Skin epidermis (tissue), 12 donors: Measurements from ENCODE around the gene KRT16.

Experiments used
- H3K27ac ChIP-seq, 21 experiments: fragments of 200-600 bp; sonication (generic) in 11 of 21; one replicate each; pipeline ENCODE4 v1.5.0; 2020; ENCODE audit warnings: mild to moderate bottlenecking in 3 of 21, inconsistent platforms in 2 of 21, moderate library complexity in 2 of 21
- H3K4me3 ChIP-seq, 7 experiments: fragments of 200-600 bp; sonication (generic) in 2 of 7; one replicate each; pipeline ENCODE4 v1.5.0; 2020; ENCODE audit warnings: inconsistent platforms in 2 of 7, mild to moderate bottlenecking in 2 of 7, moderate library complexity in 1 of 7

KRT16 gene

DNA sequence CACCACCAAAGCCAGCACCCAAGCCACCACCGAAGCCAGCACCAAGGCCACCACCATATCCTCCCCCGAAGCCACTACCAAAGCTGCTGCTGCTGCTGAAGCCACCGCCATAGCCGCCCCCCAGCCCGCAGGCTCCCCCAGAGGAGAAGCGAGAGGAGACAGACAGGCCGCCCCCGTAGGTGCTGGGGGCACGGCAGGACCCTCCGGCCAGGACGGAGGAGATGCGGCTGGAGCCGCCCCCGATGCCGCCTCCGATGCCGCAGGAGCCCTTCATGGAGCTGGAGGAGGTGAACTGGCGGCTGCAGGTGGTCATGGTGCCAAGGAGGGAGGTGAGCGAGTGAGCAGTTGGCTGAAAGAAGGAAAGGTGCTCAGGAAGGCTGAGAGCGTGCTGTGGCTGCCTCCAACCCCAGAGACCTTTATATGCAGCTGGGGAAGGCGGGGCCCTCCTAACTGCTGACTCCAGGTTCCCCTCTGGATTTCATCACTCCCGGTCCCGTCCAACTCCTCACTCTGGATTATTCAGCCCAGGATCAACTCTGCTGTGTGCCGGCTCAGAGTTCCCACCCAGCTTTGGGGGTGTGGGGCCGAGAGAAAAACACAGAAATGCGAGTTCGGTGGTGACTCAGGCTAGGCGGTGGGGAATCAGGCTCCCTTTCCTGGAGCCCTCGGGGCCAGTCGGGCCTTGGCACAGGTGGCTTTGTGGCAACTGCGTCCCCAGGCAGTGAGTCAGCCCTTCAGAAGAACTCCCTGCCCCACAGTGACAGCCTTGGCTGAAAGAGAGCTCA is at the start of gene KRT16:
Gene KRT16, minus strand, starts transcription at position 392 of the 785 bp plus-strand sequence. Its CDS starts 79 bp downstream, at position 313.
- H3K27ac ChIP-seq, result peak within 1 kb of the TSS in 10 of 21 experiments; percentile 14 to 84 (median 42)
- H3K4me3 ChIP-seq, result peak within 1 kb of the TSS in 6 of 7 experiments; percentile 4 to 45 (median 24)

DNA sequence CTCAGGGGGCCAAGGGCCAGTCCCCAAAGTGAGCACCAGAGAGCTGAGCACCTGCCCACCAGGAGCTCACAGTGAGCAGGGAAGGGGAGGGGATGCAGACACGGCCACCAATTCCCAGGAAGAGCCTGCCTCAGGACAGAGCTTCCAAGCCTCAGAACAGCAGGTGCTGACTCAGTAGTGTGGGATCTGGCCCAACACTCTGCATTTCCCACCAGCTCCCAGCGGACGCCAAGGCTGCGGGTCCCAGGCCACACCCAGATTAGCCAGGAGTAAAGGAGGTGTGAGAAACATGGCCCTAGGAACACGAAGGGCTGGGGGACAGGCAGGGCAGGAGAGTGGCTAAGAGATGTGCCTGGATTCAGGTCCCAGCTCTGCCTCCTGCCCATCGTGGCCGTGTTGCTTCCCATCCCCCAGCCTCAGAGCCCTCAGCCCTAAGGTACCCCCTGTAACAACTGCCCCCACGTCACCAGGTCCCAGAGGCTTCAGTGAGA is 47.7 kb upstream of the KRT16 start:
- peak overlapping the region in 20 of 21 experiments; percentile 15 to 100 (median 94) for H3K27ac ChIP-seq
- H3K4me3 ChIP-seq, result no peak overlapping the region

DNA sequence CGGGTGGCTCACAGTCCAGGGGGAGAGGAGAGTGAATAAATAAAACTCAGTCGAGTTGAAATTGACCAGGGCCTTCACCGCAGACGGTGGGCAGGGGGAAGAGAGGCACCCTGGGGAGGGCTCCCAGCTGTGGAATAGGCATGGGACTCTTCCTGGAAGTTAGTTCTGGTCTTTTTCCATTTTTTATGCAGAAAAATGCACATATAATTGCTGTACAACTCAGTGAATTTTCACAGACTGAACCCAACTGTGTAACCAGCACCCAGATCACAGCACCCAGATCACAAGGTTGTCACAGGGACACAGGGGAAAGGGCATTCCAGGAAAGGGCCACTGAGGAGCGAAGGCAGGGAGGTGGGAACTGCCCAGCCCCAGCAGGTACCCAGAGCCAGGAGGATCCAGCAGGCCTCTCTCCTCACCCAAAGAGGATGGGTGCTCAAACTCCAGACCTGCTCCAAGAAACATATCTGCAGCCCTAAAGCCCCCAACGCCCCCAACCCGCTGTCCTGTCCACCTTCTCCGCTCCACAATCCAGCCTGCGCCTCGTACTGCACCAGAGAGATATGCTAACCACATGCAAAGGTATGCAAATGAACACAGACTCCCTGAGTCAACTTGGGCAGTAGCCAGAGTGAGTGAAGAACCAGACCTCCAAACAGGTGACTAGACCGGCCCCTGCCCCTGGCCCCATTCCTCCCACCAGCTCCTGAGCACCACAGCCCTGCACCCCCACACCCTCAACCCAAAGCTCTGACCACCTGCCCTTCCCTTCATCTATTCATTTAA is 47.1 kb upstream of the KRT16 start:
- Histone ChIP-seq H3K4me3 (no peak overlapping the region), H3K27ac (peak overlapping the region in 20 of 21 experiments; percentile 53 to 100 (median 94))

DNA sequence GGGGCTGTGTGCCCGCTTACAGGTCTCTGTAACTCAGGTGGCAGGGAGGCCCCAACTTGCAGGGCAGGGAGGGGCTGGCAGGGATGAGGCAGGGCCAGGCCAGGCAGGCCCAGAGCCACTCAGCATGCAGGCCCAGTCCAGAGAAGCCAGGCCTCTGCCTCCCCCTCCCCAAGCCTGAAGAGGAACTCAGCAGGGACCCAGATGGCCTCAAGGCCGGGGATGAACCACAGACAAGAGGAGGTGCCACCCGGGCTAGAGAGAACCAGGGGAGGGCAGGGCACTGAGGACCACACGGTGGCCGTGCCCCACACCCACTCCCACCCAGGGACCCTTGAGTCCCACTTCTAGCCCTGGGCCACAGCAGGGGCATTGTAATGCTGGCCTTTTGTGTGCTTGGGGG is 46.3 kb upstream of the KRT16 start:
- Histone ChIP-seq H3K4me3 (no peak overlapping the region), H3K27ac (peak overlapping the region in 20 of 21 experiments; percentile 75 to 100 (median 94))

DNA sequence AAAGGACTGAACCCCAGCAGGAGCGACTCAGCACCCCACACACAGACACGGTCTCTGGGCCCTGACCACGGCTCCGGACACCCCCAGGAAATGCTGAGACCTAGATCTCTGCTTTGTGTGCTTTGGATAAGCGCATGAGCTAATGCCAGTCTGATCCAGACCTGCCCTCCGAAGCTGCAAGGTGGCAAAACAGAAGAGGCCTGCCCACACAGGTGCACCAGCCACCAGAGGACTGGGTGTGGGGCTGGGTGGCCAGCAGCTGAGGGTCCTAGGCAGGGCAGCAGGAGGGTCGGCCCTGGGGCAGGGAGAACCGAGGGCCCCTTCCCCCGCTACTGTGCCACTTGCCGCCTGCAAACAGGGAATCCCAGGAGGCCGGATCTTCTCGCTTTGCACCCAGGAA is 45.4 kb upstream of the KRT16 start:
- Histone ChIP-seq H3K27ac (peak overlapping the region; percentile 19 to 100 (median 94)), H3K4me3 (no peak overlapping the region)

DNA sequence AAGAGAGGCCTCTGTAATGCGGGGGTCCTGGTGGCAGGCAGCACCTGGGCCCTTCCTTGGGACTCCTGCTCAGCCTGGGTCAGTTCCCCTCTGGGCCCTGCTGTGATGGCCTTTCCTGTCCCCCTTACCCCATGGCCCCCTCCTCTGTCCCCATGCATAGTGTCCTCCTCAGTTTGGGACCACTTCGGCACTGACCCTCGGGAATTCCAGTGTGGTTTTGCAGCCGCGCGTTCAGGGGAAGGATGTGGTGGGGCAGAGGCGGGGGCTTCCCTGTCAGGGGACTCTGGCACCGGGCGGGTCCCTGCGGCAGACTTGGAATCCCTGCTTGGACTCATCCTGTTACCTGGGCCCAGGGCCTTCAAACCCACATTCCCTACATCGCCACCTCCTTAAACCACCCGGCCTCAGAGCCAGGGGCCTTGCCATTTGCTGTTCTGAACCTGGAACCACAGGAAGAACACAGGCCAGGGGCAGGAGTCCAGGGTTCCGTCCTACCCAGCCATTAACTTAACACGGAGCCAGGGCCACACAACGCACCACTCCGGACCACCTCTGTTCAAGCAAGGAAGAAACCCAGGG is 44.7 kb upstream of the KRT16 start:
- H3K27ac ChIP-seq, result peak overlapping the region; percentile 71 to 100 (median 94)
- no peak overlapping the region for H3K4me3 ChIP-seq

DNA sequence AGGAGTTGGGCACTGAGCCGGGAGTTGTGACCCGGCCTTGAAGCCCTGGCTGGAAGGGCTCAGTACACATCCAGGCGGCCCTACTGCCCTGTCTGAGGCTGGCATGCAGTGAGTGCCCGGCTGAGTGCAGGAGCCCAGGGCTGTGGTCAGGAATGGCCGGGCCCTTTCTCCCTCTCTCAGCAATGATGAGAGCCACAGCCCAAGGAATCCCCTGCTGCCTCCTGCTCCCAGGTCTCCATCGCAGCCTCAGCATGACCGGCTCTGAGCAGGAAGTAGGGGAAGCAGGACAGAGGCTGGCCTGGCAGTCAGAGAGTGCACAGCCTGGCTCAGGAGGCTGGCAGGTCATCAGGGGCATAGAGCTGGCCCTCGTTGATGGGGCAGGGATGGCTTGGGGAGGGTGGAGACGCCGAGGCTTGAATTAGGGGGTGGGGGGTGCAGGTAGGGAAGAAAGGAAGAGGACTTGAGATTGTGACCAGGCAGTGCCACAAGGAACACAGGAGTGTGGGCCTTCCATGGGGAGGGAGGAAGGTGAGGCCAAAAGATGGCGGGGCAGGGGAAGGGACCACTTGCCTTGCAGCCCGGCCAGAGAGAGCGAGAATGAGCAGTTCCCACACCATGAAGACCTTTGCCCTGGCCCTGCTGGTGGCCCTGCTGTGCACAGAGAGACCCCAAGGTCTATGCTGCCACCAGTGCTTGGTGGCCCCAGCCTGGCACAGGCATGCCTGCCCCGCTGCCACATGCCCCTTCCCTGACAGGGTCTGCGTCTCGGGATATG is 43.9 kb upstream of the KRT16 start:
- Histone ChIP-seq H3K4me3 (no peak overlapping the region), H3K27ac (peak overlapping the region; percentile 64 to 100 (median 94))

DNA sequence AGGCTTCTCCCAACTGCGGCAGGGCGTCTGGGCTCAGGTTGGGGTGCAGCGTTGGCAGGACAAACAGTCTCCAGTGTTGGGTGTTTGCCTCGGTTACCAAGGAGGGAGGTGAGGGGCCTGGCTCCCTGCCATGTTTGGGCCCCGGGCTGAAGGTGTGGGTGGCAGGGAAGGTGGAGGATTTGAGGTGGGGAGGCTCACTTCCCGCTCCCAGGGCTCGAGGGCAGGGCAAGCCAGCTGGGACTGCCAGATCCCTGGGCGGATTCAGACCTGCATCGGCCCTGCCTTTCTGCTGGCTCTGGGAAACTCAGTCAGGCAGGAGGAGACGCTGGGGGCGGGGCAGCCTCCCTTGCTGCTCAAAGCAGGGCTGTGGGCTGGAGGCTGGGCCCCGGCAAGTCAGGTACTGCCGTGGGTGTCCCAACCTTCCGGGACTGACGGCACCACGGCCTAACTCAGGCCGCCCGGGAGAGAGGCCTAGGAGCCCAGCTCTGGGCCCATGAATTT is 43.1 kb upstream of the KRT16 start:
- H3K4me3 ChIP-seq, result no peak overlapping the region
- H3K27ac ChIP-seq, result peak overlapping the region in 20 of 21 experiments; percentile 85 to 100 (median 96)

DNA sequence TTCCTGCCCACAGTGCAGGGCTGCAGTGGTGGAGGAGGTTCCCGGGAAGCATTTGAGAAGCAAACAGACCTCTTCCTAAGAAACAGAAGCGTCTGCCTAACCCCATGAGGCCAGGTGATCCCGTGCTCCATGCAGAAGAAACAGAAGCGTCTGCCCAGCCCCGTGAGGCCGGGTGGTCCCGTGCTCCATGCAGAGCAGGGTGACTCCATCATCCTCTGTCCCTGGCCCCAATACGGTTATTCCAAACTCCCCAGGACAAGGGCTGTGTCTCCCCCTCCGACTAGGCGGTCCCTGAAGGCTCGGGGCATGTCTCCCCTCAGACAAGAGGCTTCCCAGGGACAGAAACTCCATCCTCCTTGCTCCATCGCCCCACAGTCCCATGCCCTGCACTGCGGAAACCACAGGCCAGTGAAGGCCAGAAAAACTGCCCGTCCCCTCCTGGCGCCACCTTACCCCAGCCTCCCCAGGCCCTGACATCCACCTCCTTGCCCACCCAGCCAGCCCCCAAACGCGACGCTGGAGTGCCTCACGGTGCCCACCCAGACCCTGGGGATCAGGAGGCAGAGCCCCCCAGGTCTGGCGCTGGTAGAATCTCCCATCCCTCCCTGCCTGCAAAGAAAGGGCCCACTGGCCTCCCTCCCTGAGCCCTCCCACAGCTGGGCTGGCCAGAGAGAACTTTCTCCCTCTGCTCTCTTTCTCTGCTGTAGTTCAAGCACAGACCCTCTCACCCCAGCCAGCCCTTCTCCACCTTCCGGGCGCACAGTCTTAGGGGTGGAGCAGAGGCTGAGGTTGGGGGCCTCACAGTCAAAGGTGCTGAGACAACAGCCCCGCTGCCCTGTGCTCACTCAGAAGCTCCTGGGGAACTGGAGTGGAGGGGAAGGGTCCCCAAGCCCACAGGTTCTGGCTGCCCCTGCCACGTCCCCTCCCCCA is 42.4 kb upstream of the KRT16 start:
- Histone ChIP-seq H3K4me3 (no peak overlapping the region), H3K27ac (peak overlapping the region; percentile 51 to 100 (median 96))

DNA sequence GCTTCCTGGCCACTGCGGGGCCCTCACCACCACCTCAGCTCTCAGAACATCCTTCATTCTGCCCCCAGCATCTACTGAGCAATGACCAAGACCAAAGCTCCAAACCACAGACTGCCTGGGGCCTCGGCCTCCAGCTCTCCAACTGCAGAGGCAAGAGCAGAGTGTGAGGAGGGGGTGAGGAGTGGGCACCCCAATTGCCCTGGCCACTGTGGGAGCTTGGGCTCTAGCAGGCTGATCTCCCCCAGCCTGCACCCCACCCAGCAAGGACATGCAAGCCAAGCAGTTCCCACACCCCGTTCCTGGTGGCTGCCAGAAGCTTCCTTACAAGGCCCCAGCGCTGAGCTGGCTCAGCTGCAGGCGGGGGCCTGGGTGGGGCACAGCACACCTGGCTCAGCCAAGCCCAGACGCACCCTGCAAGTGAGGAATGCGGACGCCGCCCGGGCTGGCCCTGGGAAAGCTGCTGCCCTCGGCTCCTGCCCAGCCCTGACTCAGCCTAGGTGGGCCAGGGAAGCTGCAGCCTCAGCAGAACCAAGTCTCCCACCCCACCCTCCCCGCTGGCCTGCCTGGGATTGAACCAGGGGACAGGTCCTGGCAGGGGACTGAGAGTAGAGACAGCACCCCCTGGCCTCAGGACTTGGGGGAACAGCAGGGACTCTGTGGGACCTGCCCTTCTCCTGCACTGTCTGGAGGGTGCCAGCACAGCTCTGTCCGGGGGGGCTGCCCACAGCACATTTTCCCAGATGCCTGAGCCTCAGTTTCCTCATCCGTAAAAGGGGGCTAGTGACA is 41.5 kb upstream of the KRT16 start:
- peak overlapping the region; percentile 51 to 100 (median 96) for H3K27ac ChIP-seq
- H3K4me3 ChIP-seq, result no peak overlapping the region

DNA sequence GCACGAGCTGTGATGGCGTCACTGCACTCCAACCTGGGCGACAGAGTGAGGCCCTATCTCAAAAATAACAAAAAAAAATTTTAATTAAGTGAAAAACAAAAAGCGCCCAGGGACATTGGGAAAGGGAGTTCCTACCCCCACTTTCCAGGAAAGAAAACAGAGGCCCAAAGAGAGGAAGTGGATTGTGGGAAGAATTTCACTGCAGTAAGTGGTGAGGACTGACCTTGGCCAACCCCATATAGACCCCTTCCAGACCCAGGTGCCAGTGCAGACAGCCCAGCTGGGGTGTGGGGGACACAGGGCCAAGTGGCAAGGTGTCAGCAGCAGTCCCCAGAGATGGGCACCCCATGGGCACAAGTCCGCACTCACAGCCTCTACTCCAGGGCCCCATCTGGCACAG is 40.9 kb upstream of the KRT16 start:
- Histone ChIP-seq H3K27ac (peak overlapping the region in 20 of 21 experiments; percentile 74 to 100 (median 95)), H3K4me3 (no peak overlapping the region)

DNA sequence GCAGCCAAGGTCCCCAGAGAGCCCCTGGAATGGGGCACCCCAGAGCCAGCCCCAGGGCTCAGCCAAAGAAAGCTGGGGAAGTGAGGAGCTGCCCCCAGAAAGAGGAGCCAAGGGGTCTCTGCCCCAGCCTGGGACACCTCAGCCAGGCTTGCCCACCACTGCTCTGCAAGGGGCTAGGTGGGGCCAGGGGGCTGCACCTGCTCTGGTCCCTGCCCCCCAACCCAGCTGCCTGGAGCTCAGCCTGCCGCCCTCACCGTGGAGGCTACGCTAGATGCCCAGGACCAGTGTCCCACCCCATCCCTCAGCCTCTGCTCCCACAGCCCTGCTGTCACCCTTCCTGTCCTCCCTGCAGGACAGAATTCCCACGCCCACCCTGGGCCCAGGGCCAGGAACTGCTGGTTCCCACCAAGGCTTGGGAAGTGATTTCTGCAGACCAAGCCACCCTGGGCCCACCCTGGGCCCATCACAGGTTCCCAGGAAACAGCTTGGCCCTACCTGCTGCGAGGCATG is 39.9 kb upstream of the KRT16 start:
- H3K4me3 ChIP-seq, result no peak overlapping the region
- H3K27ac ChIP-seq, result peak overlapping the region in 20 of 21 experiments; percentile 74 to 100 (median 95)

DNA sequence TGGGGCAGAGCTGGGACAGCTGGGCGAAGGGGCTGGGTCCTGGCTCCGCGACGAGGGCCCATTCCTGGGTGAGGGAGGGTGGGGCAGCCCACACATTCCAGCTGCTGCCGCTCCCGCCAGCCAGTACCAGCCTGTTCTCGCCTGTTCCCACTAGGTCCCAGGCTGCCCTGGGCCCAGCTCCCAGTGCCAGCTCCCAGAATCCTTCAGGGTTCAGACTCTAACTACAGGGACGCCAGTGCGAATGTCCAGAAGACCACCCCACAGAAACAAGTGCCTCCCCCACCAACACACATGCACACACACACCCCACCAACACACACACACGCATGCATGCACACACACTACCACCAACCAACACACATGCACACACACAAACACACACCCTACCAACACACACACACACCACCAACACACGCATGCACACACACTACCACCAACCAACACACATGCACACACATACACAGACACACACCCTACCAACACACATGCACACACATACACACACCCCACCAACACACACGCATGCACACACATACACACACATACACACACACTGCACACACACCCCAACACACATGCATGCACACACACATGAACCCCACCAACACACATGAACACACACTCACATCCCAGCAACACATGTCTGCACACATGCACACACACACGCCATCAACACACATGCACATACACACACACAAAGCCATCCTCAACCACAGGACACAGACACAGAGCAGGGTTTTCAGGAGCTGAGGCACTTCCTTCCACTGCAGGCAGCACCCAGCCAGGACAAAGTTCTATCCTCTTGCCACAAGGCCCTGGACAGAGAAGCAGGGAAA is 39.3 kb upstream of the KRT16 start:
- H3K27ac ChIP-seq, result peak overlapping the region in 20 of 21 experiments; percentile 74 to 100 (median 95)

DNA sequence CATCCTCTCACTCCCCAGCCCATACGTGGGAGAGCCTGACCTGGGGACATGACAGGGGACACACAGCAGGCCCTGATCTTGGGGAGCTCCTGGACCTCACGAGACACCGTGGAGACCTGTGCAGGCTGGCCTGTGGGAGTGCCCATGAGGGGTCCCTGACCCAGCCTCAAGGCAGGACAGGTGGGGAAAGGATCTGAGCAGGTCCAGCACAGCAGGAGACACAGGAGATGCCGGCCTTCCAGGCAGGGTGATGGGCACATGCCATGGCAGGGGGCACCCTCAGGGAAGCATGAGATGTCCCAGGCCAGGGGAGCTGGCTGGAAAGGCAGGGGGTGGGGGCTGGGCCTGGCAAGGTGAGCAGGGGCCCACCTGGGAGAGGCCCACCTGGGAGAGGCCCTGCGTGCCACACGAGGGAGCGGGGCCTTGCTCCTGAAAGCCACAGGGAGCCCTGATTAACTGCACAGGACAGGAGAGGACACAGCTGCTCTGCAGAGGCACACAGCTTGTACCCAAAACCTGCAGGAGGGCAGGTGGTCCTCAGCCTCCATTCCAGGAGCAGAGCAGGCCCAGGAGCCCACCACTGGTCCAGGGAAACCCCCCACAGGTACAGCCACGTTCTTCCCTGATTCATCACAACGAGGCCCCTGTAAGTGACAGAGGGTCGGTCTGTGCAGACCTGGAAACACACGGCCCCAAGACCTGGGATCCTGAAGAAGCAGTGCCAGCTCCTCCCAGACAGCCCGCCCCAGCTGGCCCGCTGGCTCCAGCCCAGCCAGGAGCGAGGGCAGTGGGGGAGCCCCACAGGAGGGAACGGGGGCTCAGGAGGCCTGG is 38.4 kb upstream of the KRT16 start:
- H3K4me3 ChIP-seq, result no peak overlapping the region

More for the DNA sequence above, 39.3 kb upstream of the KRT16 start:
- no peak overlapping the region for H3K4me3 ChIP-seq

DNA sequence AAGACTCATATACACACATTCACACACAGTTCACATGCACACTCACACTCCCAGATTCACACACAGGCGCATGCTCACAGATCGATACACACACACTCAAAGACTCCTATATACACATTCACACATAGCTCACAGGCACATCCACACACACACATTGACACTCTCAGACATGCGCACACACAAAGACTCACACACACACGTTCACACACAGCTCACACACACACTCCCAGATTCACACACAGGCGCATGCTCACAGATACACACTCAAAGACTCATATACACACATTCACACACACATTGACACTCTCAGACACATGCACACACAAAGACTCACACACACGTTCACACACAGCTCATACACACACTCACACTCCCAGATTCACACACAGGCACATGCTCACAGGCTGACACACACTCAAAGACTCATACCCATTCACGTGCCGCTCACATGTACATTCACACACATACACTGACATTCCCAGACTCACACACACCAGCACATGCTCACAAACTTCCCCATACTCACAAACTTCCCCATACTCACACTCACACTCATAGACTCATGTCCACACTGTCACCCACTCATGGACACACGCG is 37.5 kb upstream of the KRT16 start:
- Histone ChIP-seq H3K4me3 (no peak overlapping the region), H3K27ac (peak overlapping the region in 20 of 21 experiments; percentile 74 to 100 (median 95))

More for the DNA sequence above, 38.4 kb upstream of the KRT16 start:
- H3K27ac ChIP-seq, result peak overlapping the region in 20 of 21 experiments; percentile 74 to 100 (median 95)
